GM10847 (cell line): ENCODE results near the gene CCDC170.

Experiments
- POLR2A ChIP-seq: IDR thresholded peaks from 2 replicates; pipeline ENCODE4 v1.6.1; 2011; ENCODE audit not compliant: insufficient read length; ENCODE audit errors: extremely low read depth

Gene CCDC170

GRCh38 chr6:151493161-151493803 lies 535 bp upstream of the CCDC170 start:
- TF ChIP-seq POLR2A, result no peak

GRCh38 chr6:151494235-151494935 lies 568 bp downstream of the CCDC170 start:
- TF ChIP-seq POLR2A, result no peak

GRCh38 chr6:151494936-151495320 lies 1.1 kb downstream of the CCDC170 start:
- no peak for TF ChIP-seq POLR2A

- TF ChIP-seq POLR2A, result no peak
Measured at GRCh38 chr6:151495380-151495779, 1.6 kb downstream of the CCDC170 start.

- TF ChIP-seq POLR2A, result no peak
Measured at GRCh38 chr6:151497905-151498304, 4.1 kb downstream of the CCDC170 start.

GRCh38 chr6:151498327-151498726 lies 4.5 kb downstream of the CCDC170 start:
- no peak for TF ChIP-seq POLR2A

- no peak for TF ChIP-seq POLR2A
Measured at GRCh38 chr6:151499551-151499950, 5.7 kb downstream of the CCDC170 start.

- no peak for TF ChIP-seq POLR2A
Measured at GRCh38 chr6:151501511-151502136, 7.8 kb downstream of the CCDC170 start.

- TF ChIP-seq POLR2A, result no peak
Measured at GRCh38 chr6:151502499-151502898, 8.7 kb downstream of the CCDC170 start.

- TF ChIP-seq POLR2A, result no peak
Measured at GRCh38 chr6:151506761-151507160, 12.9 kb downstream of the CCDC170 start.

GRCh38 chr6:151509048-151509447 lies 15.2 kb downstream of the CCDC170 start:
- no peak for TF ChIP-seq POLR2A

- no peak for TF ChIP-seq POLR2A
Measured at GRCh38 chr6:151512481-151512880, 18.7 kb downstream of the CCDC170 start.

- no peak for TF ChIP-seq POLR2A
Measured at GRCh38 chr6:151514000-151514730, 20.3 kb downstream of the CCDC170 start.

- TF ChIP-seq POLR2A, result no peak
Measured at GRCh38 chr6:151523034-151523433, 29.2 kb downstream of the CCDC170 start.

- TF ChIP-seq POLR2A, result no peak
Measured at GRCh38 chr6:151524059-151524458, 30.2 kb downstream of the CCDC170 start.

GRCh38 chr6:151534576-151534975 lies 40.8 kb downstream of the CCDC170 start:
- no peak for TF ChIP-seq POLR2A
